ENCODE results near the gene HRH3. TPM values are rescaled to one million over a fixed set of nuclear protein-coding genes. Genes with fewer than 3 reads are reported as not detected.

Gene HRH3
- 0.21 TPM for total RNA-seq

DNA sequence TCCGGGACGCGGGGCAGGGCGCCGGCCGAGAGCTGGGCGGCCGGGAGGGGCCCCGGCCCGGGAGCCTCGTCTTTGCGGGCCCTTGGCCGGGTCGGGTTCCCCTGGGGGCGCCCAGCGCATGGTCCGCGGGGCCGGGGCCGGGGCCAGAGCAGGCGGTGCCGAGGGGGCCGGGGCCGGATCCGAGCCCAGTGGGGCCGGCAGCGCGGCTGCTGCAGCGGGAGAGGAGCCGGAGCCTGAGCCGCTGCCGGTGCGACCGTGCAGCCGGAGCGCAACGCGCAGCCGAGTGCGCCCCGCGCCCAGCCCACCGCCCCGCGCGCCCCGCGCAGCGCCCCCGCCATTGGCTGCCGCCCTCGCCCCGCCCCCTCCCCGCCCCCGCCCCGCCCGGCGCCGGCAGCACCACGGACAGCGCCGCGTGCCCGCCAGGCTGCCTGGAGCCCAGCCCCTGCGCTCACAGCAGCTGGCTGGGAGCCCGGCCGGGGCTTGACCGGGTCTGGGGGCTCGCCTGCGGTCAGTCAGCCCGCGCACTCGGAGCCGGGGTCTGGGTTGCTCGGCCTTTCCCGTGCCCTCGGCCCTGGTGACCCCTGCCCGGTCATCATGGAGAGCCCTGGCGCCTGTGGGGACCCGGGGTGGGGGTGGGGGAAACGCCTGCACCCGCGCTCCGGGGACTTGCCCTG, at the start of gene HRH3:
TSS of gene HRH3 (minus strand) at position 287 of the 674 bp plus-strand sequence. CDS start 308 bp downstream, outside the sequence.
- Histone ChIP-seq H3K4me1 (peaks cover 3 to 7% of the 10 kb centered on the region in 2 donors), H3K27ac (no peak within 1 kb of the TSS), H3K36me3 (no peaks in the 10 kb centered on the region), H3K27me3 (peaks cover 28% of the 10 kb centered on the region), H3K9me3 (no peaks in the 10 kb centered on the region), H3K4me3 (peak within 1 kb of the TSS in 1 of 2 donors; percentile 59)
- intact Hi-C loops (cut with DNase I), result no loop called here
- TF ChIP-seq, protein P1, sequence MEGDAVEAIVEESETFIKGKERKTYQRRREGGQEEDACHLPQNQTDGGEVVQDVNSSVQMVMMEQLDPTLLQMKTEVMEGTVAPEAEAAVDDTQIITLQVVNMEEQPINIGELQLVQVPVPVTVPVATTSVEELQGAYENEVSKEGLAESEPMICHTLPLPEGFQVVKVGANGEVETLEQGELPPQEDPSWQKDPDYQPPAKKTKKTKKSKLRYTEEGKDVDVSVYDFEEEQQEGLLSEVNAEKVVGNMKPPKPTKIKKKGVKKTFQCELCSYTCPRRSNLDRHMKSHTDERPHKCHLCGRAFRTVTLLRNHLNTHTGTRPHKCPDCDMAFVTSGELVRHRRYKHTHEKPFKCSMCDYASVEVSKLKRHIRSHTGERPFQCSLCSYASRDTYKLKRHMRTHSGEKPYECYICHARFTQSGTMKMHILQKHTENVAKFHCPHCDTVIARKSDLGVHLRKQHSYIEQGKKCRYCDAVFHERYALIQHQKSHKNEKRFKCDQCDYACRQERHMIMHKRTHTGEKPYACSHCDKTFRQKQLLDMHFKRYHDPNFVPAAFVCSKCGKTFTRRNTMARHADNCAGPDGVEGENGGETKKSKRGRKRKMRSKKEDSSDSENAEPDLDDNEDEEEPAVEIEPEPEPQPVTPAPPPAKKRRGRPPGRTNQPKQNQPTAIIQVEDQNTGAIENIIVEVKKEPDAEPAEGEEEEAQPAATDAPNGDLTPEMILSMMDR (IDR thresholded peaks at IDR 0.05), result no peak
- DNase-seq (ENCODE audit: low spot score in 2 of 2), result no peak

DNA sequence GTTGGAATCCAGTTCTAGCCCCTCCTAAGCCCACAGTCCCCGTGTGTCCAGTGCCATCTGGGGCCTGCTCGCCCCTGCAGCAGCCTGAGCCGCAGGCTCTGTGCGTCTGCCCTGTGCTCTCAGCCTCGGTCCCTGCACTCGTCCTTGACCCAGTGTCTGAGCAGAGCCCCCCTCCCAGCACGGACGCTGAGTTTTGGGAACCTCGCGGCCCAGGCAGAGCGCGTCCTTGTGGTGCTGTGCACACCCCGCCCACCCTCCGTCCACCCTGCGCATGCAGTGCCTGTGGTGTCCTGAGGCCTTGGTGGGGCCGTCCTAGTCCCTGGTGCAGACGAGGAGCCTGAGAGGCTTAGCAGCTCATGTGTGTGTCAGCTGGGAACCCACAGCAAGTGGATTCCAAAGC, 49.8 kb upstream of the HRH3 start:
- intact Hi-C loops (cut with DNase I), result no loop called here
- no peaks in the 10 kb centered on the region for H3K27me3 ChIP-seq
- H3K4me1 ChIP-seq, result no peaks in the 10 kb centered on the region
- peaks cover 44 to 63% of the 10 kb centered on the region in 2 donors for H3K36me3 ChIP-seq
- H3K9me3 ChIP-seq, result no peaks in the 10 kb centered on the region
- TF ChIP-seq, protein P1 (IDR thresholded peaks at IDR 0.05), result no peak
- no peak for DNase-seq (ENCODE audit: low spot score in 2 of 2)
- no peak overlapping the region for H3K27ac ChIP-seq
- no peak overlapping the region for H3K4me3 ChIP-seq

DNA sequence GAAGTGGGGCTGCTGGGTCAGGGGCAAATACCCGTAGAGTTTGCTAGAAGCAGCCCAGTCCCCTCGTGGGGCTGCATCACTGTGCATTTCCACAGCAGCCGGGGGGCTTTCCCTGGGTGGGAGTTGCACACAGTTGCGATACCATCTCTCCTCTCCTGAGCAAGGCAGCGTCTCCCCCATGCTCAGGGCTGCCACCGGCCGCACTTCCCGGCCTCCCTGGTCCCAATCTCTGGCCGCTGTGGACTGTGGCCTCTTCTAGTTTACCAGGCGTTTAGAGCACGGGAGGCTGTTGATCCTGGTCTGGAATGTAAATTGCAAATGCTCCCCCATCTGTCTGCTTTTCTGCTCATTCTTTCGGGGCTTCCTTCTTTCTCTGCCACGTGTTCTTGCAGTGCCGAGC, 49.3 kb upstream of the HRH3 start:
- intact Hi-C loops (cut with DNase I), result no loop called here
- peaks cover 49 to 64% of the 10 kb centered on the region in 2 donors for H3K36me3 ChIP-seq
- no peaks in the 10 kb centered on the region for H3K9me3 ChIP-seq
- no peak overlapping the region for H3K4me3 ChIP-seq
- H3K27ac ChIP-seq, result no peak overlapping the region
- H3K27me3 ChIP-seq, result no peaks in the 10 kb centered on the region
- TF ChIP-seq, protein P1 (IDR thresholded peaks at IDR 0.05), result no peak
- H3K4me1 ChIP-seq, result no peaks in the 10 kb centered on the region
- DNase-seq (ENCODE audit: low spot score in 2 of 2), result no peak

DNA sequence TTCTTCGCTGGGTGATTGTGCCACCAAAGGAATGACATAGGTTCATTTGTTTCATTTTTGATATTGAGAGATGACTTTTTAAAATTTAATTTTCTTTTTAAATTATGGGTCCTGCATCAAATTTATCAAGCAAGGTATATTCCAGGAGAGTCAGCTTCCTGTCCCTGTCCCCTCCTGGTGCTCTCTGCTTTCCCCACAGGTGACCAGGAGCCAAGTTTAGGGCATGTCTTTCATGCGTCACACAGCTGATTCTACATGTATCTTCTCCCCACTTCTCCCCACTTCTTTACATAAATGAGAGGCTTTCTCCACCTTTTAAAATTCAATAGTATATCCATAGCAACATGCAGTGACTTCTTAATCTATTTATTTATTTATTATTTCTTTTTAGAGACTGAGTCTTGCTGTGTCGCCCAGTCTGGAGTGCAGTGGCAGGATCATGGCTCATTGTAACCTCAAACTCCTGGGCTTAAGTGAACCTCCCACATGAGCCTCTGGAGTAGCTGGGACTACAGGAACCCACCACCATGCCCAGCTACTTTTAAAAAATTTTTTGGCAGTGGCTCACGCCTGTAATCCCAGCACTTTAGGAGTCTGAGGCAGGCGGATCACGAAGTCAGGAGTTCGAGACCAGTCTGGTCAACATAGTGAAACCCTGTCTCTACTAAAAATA, 48.3 kb upstream of the HRH3 start:
- DNase-seq (ENCODE audit: low spot score in 2 of 2), result no peak
- intact Hi-C loops (cut with DNase I), result no loop called here
- TF ChIP-seq, protein P1 (IDR thresholded peaks at IDR 0.05), result no peak
- Histone ChIP-seq H3K9me3 (no peaks in the 10 kb centered on the region), H3K27me3 (no peaks in the 10 kb centered on the region), H3K4me1 (no peaks in the 10 kb centered on the region), H3K27ac (no peak overlapping the region), H3K4me3 (no peak overlapping the region), H3K36me3 (peaks cover 49 to 64% of the 10 kb centered on the region in 2 donors)

DNA sequence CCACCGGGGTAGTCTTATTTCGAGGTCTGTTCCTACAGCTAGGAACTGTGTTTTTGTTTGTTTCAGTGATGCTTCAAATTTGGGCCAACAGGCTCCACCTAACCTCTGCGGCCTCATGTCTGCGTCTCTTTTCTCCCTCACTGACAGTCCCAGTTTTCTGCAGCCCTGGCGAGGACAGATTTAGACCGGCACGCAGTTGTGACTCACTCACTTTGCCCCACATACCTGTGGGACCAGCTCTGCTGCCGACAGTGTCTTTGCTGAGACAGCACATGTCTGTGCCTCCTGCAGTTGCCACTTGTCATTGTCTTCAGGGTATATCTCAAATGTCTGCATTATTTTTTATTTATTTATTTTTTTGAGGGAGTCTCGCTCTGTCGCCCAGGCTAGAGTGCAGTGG, 47.5 kb upstream of the HRH3 start:
- intact Hi-C loops (cut with DNase I), result no loop called here
- Histone ChIP-seq H3K27ac (no peak overlapping the region), H3K27me3 (no peaks in the 10 kb centered on the region), H3K4me1 (no peaks in the 10 kb centered on the region), H3K9me3 (no peaks in the 10 kb centered on the region), H3K36me3 (peaks cover 48 to 64% of the 10 kb centered on the region in 2 donors), H3K4me3 (no peak overlapping the region)
- TF ChIP-seq, protein P1 (IDR thresholded peaks at IDR 0.05), result no peak
- DNase-seq (ENCODE audit: low spot score in 2 of 2), result no peak

All from ascending aorta (tissue), 2 donors.